Fibroblast of skin of scalp (primary cell): ENCODE results near the gene KRT81.

ENCODE experiments used
- DNase-seq: peaks from one replicate; pipeline ENCODE4 v3.0.0-alpha.2; 2013

The KRT81 gene

DNA sequence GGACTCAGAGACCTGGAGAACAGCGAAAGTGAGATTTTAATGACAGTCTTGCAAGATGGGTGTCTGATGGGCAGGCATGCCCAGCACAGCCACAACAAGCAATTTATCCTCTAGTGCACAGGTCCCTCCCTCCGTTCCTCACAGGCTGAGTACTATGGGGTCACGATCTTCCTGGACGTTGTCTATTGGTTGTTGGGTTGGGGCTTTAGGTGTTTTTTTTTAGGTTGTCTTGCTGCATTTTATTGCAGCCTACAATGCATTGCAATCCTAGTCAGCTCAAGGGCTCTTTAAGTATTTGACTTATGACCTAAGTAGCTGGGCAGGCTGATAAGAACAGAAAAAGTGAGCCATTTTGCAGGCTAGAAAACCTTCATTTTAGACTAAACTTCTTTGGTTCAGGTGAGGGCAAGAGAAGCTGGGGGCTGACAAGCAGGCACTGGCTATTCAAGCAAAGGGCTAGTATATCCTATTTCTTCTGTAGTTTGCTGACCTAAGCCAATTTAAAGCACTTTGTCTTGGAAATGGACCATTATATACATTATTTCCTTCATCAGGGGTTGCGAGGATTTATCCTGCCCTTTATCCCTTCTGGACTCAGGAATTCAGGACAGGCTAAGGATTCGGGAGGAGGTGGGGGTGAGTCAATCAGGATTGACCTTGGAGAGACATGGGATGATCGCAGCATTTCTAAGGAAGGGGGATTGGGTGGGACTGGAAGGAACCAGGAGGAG lies 52.3 kb downstream of the KRT81 start:
- no peak for DNase-seq

- no peak for DNase-seq
Measured at GRCh38 chr12:52238207-52238840, 53.0 kb downstream of the KRT81 start.

- no peak for DNase-seq
Measured at GRCh38 chr12:52236386-52237050, 54.8 kb downstream of the KRT81 start.
